Dermis microvascular lymphatic vessel endothelial cell (primary cell): ENCODE data around the gene MEF2D. TPM values are rescaled to one million over a fixed set of nuclear protein-coding genes. Genes with fewer than 3 reads are reported as not detected.
A peak's percentile ranks its signal among the peaks of the same experiment; 100 is the strongest.

Experiments
- DNase-seq, 2 donors: peaks; one replicate each; pipeline versions ENCODE4 v3.0.0 to v3.0.0-alpha.2; 2010; ENCODE audit warnings: low read depth in 2 of 2
- total RNA-seq: library from RNA; depleted of rRNA; stranded (reverse); fragments of >200 nt; gene quantifications from 2 replicates; pipeline ENCODE4 v1.2.1, GENCODE V29; 2014

The MEF2D gene
- 4.1 and 9.4 TPM in 2 replicates for total RNA-seq

GRCh38 chr1:156500543-156500792 is at the start of gene MEF2D:
Gene MEF2D (minus strand): TSS chr1:156500775. CDS start chr1:156483292, 17,483 bp downstream.
- DNase-seq = no peak

- DNase-seq = no peak
These were observed 49.8 kb upstream of the MEF2D start for GRCh38 chr1:156550346-156550745.

GRCh38 chr1:156549831-156550230 is 49.3 kb upstream of the MEF2D start:
- DNase-seq = no peak

- no peak for DNase-seq
These were observed 48.8 kb upstream of the MEF2D start for GRCh38 chr1:156549390-156549789.

- no peak for DNase-seq
These were observed 47.4 kb upstream of the MEF2D start for GRCh38 chr1:156547982-156548381.

GRCh38 chr1:156547434-156547833 is 46.9 kb upstream of the MEF2D start:
- DNase-seq = no peak

- DNase-seq = no peak
These were observed 45.7 kb upstream of the MEF2D start for GRCh38 chr1:156546267-156546666.

- no peak for DNase-seq
These were observed 44.1 kb upstream of the MEF2D start for GRCh38 chr1:156544592-156545102.

- DNase-seq = peak in 1 of 2 donors; percentile 40
These were observed 42.5 kb upstream of the MEF2D start for GRCh38 chr1:156543066-156543465.

- no peak for DNase-seq
These were observed 40.4 kb upstream of the MEF2D start for GRCh38 chr1:156540955-156541354.

- no peak for DNase-seq
These were observed 39.3 kb upstream of the MEF2D start for GRCh38 chr1:156539818-156540355.

- DNase-seq = no peak
These were observed 38.3 kb upstream of the MEF2D start for GRCh38 chr1:156538711-156539440.

GRCh38 chr1:156537027-156537426 is 36.5 kb upstream of the MEF2D start:
- DNase-seq = no peak

GRCh38 chr1:156534424-156535060 is 34.0 kb upstream of the MEF2D start:
- no peak for DNase-seq

GRCh38 chr1:156533568-156534220 is 33.1 kb upstream of the MEF2D start:
- DNase-seq = no peak

GRCh38 chr1:156532374-156532773 is 31.8 kb upstream of the MEF2D start:
- no peak for DNase-seq

- no peak for DNase-seq
These were observed 29.4 kb upstream of the MEF2D start for GRCh38 chr1:156530006-156530405.

GRCh38 chr1:156528875-156529425 is 28.4 kb upstream of the MEF2D start:
- DNase-seq = no peak

GRCh38 chr1:156528231-156528630 is 27.7 kb upstream of the MEF2D start:
- DNase-seq = no peak

GRCh38 chr1:156527584-156527983 is 27.0 kb upstream of the MEF2D start:
- DNase-seq = no peak

- DNase-seq = no peak
These were observed 25.4 kb upstream of the MEF2D start for GRCh38 chr1:156525856-156526489.

GRCh38 chr1:156525071-156525501 is 24.5 kb upstream of the MEF2D start:
- no peak for DNase-seq
